Stomach (tissue), 4 donors: Measurements from ENCODE around the gene PEAK1.

Source experiments
- CTCF ChIP-seq, 7 experiments: fragments of 450-650 bp in 4 of 7; fragments of 200-600 bp in 3 of 7; sonication (generic) in 3 of 7; IDR thresholded peaks; one replicate each; pipeline ENCODE4 v1.5.1; 2016 to 2019; ENCODE audit warnings: antibody characterized with exemption in 7 of 7, control low read depth in 2 of 7, mild to moderate bottlenecking in 1 of 7
- POLR2A ChIP-seq, 4 donors: fragments of 450-650 bp; IDR thresholded peaks; one replicate each; pipeline ENCODE4 v1.6.1; 2016; ENCODE audit warnings: antibody characterized with exemption in 4 of 4, control low read depth in 2 of 4, mild to moderate bottlenecking in 1 of 4, moderate library complexity in 1 of 4

- TF ChIP-seq CTCF (IDR thresholded peaks at IDR 0.05): no peak
- TF ChIP-seq POLR2A (IDR thresholded peaks at IDR 0.05): no peak
These were observed 328.8 kb downstream of the PEAK1 start for GRCh38 chr15:77091097-77091496.
